ENCODE measurements around the gene STPG4.

The STPG4 gene

DNA sequence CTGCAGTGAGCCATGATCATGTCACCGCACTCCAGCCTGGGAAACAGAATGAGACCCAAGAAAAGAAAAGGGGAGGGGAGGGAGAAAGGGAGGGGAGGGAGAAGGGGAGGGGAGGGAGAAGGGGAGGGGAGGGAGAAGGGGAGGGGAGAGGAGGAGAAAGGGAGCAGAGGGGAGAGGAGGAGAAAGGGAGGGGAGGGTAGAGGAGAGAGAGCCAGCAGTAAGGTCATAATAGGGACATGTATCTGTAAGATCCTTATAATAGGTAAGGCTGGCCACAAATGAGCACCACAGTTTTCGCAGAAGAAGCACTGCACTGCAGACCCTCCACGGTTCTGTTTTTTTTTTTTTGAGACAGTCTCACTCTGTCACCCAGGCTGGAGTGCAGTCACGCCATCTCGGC lies 62.6 kb downstream of the STPG4 start:
- DNase-seq (ENCODE audit: extremely low read depth in 1 of 2, low read depth in 1 of 2), result no peak

DNA sequence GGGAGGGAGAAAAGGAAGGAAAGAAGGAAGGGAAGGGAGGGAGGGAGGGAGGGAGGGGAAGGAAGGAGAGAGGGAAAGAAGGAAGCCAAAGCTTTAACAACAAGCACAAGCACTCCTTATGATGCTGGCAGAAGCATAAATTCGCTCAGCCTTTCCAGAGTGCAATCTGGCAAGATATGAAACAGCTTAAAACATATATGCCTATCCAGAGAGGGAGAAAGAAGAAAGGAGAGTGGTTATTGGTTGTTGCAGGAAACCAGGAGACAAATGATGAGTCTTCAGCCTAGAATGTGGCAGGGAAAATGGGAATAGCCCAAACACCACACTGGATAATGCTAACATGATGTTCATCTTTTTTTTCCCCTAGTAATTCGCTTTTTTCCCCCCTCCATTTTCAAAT lies 64.0 kb downstream of the STPG4 start:
- DNase-seq (ENCODE audit: extremely low read depth in 1 of 2, low read depth in 1 of 2), result no peak

DNA sequence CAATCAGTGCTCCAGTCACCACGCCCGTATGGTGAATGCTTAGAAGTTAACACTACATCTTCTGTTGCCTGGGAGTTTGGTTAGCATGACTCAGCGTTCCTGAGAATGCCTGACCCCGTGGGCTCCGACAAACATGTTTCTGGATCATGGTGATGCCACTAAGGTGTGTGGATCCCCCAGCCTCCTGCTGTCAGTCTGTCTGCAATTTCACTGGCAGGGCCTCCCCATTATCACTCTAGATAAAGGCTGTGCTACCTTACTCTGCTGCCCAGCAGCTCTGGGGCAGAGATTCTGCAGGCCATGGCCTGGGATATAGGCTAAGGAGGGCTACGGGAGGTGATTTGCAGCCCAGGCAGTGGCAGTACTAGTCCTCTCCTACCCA lies 66.0 kb downstream of the STPG4 start:
- no peak for DNase-seq (ENCODE audit: extremely low read depth in 1 of 2, low read depth in 1 of 2)

DNA sequence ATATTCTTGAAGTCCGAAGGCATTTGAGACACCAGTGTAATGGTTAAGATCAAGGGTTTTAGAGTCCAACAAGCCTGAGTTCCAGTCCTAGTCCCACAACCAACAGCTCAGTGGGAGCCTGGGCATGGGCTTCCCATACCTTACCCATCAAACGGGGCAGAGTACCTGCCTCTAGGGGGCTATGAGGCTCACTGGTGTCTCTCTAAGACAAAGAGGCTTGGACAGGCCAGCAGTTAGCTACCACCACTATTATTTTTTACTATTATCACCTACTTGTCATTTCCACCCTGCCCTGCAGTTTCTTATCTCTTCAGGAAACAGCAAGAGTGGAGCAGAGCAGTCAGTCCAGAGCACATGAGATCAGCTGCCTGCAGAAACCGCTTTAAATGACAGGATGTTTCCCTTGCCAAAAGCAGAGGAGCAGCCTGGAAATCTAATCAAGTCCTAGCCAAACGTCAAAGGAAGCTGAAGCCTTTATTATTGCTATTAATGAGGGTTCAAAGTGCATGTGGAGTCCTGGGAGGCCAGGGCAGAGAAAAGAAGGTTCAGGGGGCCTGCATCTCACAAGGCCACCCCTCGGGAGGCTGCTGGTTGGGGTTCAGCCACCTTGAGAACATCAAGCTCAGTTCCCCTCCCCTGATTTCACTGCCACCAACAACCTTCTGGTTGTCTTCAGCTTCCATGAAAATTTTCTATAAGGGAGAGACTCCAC lies 66.6 kb downstream of the STPG4 start:
- DNase-seq (ENCODE audit: extremely low read depth in 1 of 2, low read depth in 1 of 2), result no peak

DNA sequence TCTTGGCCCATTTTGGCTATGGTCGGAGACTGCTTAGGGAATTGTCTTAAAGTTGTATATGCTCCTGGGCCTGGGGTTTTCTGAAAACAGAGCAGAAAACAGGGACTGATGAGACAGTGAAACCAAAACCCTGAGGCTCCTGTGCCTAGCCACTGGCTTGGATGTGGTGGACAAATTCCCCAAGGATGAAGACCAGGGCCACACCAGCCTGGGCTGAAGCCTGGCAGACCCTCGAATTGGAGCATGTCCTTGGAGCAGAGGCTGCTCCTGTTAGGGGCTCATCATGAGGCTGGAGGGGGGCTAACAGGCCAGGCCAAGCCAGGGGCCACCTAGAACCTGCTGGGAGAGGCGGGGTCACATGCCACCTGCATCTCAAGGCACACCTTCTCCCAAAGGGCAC lies 68.1 kb downstream of the STPG4 start:
- no peak for DNase-seq (ENCODE audit: extremely low read depth in 1 of 2, low read depth in 1 of 2)

DNA sequence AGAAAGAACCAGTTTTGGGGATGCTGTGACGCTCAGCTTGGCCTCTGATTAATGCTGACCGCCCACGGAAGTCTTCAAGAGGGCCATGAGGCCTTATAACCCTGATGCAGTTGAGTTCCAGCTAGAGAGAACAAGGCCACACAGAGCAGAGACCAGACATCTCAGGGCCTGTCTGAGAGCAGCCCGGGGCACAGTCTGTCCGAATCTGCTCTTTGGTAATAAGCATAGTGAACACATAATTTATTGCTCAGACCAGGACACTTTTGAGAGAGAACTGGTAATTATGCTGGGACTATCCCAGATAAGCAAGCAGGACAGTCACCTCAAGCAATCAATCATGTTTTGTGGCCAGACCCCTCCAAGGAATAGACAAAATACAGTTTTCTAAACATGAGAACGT lies 68.5 kb downstream of the STPG4 start:
- no peak for DNase-seq (ENCODE audit: extremely low read depth in 1 of 2, low read depth in 1 of 2)

DNA sequence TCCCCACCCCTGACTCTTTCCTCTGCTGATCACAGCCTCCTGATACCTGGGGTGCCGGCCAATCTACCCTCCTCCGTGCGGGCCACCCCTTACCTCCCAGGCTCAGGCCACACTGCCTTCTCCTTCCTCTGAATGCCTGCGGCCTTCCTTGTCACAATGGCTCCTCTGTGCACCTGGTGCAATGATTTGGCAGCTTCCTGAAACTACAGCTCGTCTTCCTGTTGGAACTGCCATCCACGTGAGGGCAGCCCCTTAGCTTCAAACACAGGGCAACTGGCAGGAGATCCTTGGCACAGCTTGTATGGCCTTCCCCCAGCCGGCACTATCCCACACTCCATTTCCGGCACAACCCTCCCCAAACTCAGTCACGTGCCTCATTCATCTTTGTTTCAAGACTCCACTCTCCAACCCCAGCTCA lies 69.0 kb downstream of the STPG4 start:
- no peak for DNase-seq (ENCODE audit: extremely low read depth in 1 of 2, low read depth in 1 of 2)

DNA sequence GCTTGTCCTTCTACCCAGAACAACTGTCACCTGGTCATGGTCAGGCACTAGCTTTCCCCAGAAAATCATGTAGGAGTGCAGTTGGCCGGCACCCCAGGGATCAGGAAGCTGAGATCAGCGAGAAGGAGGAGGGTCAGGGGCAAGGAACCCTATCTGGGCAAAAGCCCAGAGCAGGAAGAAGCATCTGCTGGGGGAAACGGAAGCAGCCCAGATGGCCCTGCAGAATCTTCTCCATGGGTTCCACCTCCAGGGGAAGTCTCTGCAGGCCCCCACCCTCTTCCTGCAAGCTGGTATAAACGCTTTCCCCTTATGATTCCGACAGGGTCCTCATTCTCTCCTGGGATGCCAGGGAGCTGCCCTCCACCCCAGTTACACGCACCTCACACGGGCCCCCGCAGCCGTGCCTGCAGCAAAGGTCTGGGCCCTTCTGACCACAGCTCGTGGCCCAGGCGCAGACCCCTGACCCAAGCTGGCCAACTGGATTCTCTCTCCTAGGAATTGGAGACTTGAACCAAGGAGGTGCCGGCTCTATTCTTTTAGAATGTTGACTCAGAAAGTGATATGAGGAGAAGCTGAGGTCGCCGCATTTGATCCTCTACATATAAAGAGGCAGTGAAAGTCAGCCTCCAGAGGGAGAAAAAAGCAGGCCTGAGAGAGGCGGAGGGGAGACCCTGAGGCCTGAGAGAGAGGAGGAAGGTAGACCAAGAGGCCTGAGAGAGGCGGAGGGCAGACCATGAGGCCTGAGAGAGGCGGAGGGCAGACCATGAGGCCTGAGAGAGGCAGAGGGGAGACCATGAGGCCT lies 71.0 kb downstream of the STPG4 start:
- DNase-seq (ENCODE audit: extremely low read depth in 1 of 2, low read depth in 1 of 2), result no peak

DNA sequence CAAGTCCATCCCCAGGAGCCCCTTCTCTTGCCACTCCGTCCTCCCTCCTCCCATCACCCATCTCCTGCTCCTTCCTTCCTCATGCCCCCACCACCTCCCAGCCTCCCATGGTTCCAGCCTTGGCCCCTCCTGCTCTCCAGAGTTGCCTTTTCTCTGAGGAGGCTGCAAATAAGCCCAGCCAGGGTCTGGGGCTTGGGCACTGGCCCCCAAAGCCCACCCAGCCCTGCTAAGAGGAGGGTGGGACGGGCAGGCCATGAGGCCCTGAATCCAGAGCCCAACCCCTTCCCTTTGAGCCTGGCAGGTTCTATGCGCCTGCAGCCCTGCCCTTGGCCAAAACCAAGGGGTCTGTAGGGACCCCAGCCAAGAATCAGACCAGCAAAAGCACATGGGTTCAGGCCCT lies 71.6 kb downstream of the STPG4 start:
- DNase-seq (ENCODE audit: extremely low read depth in 1 of 2, low read depth in 1 of 2), result no peak

DNA sequence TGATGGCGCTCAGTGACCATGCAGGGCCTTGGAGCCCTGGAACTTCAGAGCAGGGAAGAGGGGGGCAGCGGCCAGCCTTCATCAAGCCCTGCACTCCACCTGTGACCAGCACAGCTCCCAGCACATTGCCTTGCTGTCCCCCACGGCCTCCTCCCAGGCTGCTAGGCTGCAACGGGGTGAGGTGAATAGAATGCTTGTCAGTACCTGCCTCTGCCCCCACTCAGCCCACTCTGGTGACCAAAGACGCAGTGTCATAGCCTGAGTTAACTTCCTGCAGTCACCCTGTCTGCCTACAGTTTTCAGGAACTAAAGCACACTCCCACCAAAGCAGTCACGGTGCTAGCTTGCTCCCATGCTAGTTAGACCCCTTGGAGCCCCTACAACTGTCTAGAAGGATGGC lies 72.1 kb downstream of the STPG4 start:
- DNase-seq (ENCODE audit: extremely low read depth in 1 of 2, low read depth in 1 of 2), result no peak

DNA sequence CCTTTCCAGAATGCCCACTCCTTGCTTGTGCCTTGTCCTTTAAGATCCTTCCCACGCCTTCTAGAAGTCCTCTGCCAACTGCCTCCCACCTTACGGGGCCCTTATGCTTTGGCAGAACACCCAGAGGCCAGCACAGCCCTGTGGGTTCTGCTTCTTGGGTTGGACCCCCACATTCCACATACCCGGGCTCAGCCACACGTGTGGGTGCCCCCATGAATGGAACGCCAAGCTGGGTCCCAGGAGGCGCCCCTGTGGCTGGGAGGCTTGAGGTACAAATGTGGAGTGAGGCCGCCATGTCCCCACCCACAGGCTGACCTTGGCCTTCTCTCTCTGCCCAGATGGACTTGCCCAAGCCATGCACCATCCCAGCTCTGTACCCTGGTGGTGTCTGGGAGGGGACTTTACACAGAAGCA lies 74.2 kb downstream of the STPG4 start:
- DNase-seq (ENCODE audit: extremely low read depth in 1 of 2, low read depth in 1 of 2), result no peak

DNA sequence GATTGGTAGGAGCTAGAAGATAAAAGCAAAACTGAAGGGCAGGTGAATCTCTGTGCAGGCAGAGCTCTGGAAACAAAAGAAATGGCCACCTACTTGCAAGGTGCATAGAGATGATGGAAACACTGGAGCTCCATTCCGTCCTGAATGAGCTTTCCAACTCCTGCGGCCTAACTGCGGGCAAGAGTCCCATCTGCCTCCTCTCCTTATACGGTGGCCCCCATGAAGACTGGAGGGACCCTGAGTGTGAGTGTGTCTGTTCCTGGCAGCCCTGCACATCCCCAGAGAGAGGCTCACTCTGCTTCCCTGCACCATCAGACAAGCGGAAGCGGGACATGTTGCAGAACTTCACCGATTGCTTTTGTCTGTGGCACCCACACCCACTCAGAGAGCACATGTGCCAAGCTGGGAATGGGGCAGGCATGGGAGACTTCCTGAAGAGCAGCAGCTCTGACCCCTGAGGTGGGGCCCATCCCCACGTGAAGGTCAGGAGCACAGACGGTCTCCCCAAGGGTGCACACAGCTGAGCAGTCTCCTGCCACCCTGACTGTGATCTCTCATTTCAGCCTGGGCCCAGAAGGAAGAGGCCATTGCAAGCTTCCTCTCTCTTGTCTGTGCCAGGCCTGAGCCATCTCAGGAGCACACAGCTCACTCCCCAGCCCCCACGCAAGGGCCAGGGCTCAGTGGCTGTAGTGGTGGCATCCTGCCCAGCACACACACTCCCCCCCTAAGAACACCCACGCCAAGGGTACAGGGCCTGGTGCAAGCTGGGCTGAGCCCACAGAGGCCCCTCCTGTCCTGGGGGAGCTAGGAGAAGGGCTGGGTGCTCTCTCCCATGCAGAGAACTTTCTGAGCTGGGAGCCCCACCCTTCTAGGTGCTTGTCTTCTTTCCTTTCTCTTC lies 75.3 kb downstream of the STPG4 start:
- DNase-seq (ENCODE audit: extremely low read depth in 1 of 2, low read depth in 1 of 2), result no peak

DNA sequence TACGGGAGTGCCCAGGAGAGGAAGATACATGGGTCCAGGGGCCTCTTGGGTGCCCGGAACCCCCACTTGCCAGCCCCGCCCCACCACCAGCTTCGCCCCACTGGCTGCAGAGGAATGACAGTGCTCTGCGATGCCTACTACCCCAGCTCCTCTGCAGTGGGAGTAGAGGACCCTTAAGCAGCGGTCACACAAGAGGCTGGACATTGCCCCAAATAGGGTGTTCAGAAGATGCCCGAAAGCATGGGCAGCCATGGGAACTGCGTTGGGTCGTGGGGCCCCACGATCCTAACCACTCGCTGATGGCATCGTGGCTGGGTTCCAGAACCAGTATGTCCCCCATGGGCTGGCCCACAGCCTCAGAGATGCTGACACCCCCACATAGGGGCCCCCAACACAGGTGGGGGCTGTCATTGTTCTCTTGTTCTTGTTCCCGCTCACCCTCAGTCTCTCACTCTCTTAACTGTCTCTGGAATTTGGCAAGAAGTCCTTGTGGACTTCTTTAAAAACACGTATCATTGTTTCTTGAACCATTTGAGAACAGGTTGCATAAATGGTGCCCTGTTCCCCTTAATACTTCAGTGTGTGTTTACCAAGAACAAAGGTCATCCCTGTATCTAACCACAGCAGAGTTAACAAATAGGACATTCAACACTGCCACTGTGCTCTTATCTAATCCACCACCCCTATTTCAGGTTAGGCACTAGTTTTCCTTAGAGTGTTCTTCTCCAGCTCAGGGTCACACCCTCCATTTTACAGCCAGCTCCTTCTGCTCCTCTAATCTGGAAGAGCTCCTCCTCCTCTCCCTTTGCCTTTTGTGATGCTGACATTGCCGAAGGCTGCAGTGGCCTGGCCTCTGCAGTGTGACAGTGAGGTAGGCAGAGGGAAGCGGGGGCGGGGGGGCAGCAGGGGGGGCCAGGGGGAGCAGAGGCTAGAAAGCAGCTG lies 76.3 kb downstream of the STPG4 start:
- no peak for DNase-seq (ENCODE audit: extremely low read depth in 1 of 2, low read depth in 1 of 2)

DNA sequence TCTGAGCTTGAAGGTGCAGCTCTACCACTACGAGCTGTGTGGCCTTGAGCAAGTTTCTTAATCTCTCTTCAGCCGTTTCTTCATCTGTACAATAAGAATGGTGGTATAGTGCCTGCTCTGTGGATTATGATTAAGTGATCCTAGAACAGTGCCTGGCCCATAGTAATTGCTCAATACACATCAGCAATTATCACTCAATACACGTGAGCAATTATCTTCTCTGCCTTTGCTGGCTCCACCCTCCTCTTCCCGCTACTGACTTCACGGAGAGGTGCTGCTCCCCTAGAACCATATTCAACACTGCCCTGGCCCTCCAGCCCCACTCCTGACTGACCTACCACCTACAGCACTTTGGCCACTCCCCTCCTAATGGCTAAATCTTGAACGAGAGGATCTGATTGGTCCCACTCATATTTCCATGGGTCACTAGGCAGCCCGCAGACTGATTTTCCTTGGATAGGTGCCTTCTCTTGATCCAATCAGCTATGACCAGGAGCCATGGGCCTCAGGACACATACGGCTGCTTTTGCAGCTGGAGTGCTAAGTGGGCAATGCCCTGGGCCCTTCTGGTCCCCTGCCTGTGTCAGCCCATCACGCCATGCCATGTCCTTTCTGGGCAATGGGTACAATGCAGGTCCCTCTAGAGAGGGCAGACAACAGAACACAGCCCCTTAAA lies 77.5 kb downstream of the STPG4 start:
- no peak for DNase-seq (ENCODE audit: extremely low read depth in 1 of 2, low read depth in 1 of 2)

DNA sequence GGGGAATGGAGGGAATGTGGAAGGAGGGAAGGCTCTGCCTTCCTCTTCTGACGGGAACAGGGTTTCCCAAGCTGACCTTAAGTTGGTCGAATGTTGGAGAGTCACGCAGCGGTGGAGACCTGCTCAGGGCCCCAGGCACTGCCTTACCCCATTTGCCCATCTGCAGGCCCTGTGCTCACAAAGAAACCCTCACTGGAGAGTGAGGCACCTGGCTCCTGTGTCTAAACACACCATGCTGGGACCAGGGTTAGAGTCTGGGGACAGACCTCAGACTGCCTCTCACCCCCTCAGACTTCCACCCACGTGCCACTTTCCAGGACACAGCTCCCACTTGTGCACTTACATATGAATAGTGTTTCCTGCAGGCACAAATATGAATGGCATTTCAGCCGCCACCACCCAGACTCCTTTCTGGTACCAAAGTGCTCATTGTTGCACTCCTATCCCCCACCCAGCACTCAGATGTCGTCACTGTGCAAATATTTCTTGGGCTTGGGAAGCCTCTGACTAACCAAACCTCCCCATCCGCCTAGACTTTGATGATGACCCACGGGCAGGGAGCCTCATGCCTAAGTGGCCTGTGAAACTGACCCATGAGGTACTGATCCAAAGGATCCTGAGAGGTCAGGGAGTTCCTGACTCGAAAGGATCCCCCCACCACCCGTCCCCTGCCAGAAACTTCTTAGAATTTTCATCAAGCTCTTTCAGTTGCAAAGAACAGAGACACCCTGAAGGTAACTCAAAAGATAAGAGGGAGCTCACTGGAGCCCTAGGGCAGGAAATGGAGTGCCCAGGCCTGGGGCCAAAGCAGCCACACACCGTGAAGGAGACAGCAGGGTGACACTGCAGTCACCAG lies 78.3 kb downstream of the STPG4 start:
- no peak for DNase-seq (ENCODE audit: extremely low read depth in 1 of 2, low read depth in 1 of 2)

DNA sequence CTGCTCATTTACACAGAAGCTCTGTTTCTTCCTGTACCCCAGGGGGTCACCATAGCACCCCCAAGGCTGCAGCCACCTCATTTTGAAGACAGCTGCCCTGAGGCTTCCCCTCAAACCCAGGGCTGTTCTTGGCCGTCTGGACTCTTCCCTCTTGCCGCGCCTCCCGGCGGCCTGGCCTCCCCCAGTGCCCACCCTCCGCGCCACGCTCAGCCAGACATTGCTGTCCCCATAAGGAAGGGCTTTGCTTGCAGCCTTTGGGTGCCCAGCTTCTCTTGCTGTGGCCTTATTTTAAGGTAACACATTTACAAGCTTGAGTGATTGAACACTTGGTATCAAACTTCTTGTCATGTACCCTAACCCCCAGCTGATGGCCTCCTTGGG lies 79.0 kb downstream of the STPG4 start:
- no peak for DNase-seq (ENCODE audit: extremely low read depth in 1 of 2, low read depth in 1 of 2)

DNA sequence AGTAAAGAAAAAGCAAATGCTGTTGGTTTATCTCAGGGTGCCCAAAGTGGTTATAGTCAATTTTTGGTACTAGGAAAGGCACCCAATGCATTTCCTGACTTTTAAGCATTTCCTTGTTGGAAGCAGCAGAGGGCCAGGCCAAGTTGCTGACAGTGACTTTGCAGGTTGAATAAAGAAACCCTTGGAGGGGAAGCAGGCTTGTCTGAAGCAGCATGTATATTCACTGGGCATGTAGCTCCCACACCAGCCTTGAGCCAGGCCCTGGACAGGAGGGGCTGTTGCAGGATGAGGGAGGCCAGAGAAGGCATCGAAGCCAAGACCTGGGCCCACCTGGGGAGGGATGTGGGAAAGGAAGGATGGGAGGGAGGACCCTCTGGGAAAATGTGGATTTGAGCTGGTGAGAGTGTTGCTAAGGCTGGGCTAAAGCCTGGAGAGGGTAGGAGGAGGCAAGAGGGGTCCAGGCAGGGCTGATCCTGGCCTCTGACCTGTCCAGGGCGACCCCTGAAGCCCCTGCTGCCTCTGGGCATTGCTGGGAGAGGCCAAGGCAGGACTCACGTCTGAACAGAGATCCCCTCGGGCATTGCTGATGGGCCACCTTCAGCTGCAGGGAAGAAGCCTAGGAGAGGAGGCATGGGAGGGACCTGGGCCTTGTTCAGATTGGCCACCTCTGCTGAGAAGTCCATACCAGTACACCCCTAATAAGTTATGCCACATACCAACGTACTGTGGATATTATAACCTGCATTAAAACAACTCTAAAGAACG lies 79.6 kb downstream of the STPG4 start:
- no peak for DNase-seq (ENCODE audit: extremely low read depth in 1 of 2, low read depth in 1 of 2)

DNA sequence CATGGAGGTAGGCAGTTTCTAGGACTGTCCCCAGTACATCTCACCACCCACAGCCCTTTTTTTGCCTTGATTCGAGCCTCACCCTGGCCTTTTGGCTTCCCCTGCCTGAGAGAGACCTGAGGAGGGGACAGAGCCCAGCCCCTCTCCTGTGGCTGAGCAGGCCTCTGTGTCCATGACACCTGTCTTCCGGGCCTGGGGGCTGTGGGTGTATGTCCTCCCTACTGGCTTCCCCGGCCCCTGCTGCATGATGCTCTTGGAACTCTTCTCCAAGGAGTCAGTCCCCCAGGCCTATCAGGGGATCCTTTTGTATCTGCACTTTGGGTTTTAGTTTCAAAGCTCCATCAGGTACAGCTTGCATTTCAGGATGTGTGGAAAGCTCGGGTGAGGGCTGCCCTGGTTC lies 80.4 kb downstream of the STPG4 start:
- DNase-seq (ENCODE audit: extremely low read depth in 1 of 2, low read depth in 1 of 2), result no peak
